ENCODE results near the gene FHIT.

The FHIT gene

DNA sequence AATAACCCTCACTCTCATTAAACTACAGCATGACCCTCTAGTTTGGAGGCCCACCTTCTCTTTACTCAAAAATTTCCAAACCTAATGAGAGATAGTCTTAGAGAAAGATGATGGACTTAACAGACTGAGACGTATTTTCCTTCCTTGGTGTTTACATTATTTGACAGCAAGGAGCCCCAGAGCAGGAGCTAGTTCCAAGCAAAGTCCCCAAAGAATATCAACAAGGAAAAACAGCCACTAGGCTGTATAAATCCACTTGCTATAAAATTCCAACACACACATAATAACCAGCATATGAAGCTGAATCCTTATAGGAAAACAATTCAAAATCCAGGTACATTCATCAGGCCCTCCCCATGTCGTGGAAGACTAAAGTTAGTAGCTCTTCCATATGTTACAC, 660.0 kb downstream of the FHIT start:
- TF ChIP-seq ZNF274 (IDR thresholded peaks at IDR 0.05; ENCODE audit: low read depth, low read length) (no peak), YY1 (IDR thresholded peaks at IDR 0.05; ENCODE audit: insufficient read depth, insufficient read length) (no peak), SUZ12 (IDR thresholded peaks at IDR 0.05; ENCODE audit: extremely low read depth, insufficient read depth, insufficient read length) (no peak)
- DNase-seq (ENCODE audit: low read depth, low spot score) = no peak
- no peaks in the 10 kb centered on the region for H3K9me3 ChIP-seq (ENCODE audit: insufficient read depth, low read length)
- H3K4me3 ChIP-seq (ENCODE audit: insufficient read length, low read depth) = no peak overlapping the region
- no peaks in the 10 kb centered on the region for H3K27me3 ChIP-seq (ENCODE audit: insufficient read depth, insufficient read length)
- H3K9ac ChIP-seq (ENCODE audit: insufficient read length, low read depth) = no peak overlapping the region
- no peaks in the 10 kb centered on the region for H3K36me3 ChIP-seq (ENCODE audit: insufficient read depth, insufficient read length, low read length)
- H3K4me1 ChIP-seq (ENCODE audit: insufficient read depth, insufficient read length) = no peaks in the 10 kb centered on the region

DNA sequence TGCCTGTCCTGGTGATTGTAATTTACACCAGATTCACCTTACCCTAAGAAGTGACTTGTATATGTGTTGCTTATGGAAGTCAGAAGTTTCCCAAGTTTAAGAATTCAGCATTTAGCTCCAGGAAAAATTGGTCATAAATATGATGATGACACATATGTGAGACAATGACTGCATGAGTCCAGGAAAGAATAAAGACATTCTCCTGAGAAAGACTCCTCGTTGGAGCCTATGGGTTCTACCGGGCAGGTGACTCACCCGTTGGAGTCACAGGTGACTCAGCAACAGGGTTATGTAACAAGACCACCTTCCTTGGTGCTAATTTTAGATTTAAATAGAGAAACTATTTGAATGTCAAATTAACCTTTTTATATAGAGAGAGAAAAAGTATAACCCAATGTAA, 662.4 kb downstream of the FHIT start:
- no peaks in the 10 kb centered on the region for H3K36me3 ChIP-seq (ENCODE audit: insufficient read depth, insufficient read length, low read length)
- DNase-seq (ENCODE audit: low read depth, low spot score) = no peak
- TF ChIP-seq ZNF274 (IDR thresholded peaks at IDR 0.05; ENCODE audit: low read depth, low read length) = no peak
- no peak for TF ChIP-seq YY1 (IDR thresholded peaks at IDR 0.05; ENCODE audit: insufficient read depth, insufficient read length)
- TF ChIP-seq SUZ12 (IDR thresholded peaks at IDR 0.05; ENCODE audit: extremely low read depth, insufficient read depth, insufficient read length) = no peak
- H3K9ac ChIP-seq (ENCODE audit: insufficient read length, low read depth) = no peak overlapping the region
- H3K27me3 ChIP-seq (ENCODE audit: insufficient read depth, insufficient read length) = no peaks in the 10 kb centered on the region
- H3K4me3 ChIP-seq (ENCODE audit: insufficient read length, low read depth) = no peak overlapping the region
- no peaks in the 10 kb centered on the region for H3K4me1 ChIP-seq (ENCODE audit: insufficient read depth, insufficient read length)
- H3K9me3 ChIP-seq (ENCODE audit: insufficient read depth, low read length) = no peaks in the 10 kb centered on the region

DNA sequence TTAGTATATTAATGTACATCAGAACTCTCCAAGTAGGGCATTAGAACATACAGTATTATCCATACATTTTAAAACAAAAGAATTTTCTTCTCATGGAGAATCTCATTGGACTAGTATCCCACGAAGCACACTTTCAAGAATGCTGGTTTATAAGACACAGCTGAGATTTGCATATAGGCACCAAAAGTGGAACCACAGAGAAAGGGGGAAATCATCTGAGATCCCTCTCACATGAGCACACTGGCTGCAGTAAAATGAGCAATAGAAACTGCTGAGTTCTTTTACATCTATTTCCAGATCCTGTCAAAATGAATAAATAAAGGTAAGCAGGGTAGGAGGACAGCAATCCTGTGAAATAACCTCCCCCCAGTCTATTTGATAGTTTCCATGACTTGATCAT, 665.3 kb downstream of the FHIT start:
- Histone ChIP-seq H3K4me3 (ENCODE audit: insufficient read length, low read depth) (no peak overlapping the region), H3K36me3 (ENCODE audit: insufficient read depth, insufficient read length, low read length) (no peaks in the 10 kb centered on the region), H3K9me3 (ENCODE audit: insufficient read depth, low read length) (no peaks in the 10 kb centered on the region), H3K9ac (ENCODE audit: insufficient read length, low read depth) (no peak overlapping the region), H3K27me3 (ENCODE audit: insufficient read depth, insufficient read length) (no peaks in the 10 kb centered on the region), H3K4me1 (ENCODE audit: insufficient read depth, insufficient read length) (no peaks in the 10 kb centered on the region)
- no peak for DNase-seq (ENCODE audit: low read depth, low spot score)
- no peak for TF ChIP-seq ZNF274 (IDR thresholded peaks at IDR 0.05; ENCODE audit: low read depth, low read length)
- TF ChIP-seq SUZ12 (IDR thresholded peaks at IDR 0.05; ENCODE audit: extremely low read depth, insufficient read depth, insufficient read length) = no peak
- no peak for TF ChIP-seq YY1 (IDR thresholded peaks at IDR 0.05; ENCODE audit: insufficient read depth, insufficient read length)

DNA sequence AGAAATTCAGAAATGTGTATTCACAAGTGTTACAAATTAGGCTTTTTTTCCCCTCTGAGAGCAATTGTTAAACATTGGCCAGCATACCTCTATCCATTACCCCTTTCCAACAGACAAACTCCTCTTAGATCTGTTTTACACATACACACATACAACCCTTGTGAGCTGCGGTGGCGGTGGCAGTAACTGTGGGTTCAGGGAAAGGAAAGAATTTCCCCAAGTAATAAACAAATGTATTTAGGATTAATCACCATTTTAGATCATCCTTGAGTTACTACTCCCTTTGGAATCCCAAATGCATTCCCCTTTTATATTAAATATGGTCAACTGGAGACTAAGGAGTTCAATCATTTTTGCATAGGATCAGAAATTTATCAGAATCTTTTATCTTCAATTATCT, 667.0 kb downstream of the FHIT start:
- no peak for TF ChIP-seq SUZ12 (IDR thresholded peaks at IDR 0.05; ENCODE audit: extremely low read depth, insufficient read depth, insufficient read length)
- TF ChIP-seq ZNF274 (IDR thresholded peaks at IDR 0.05; ENCODE audit: low read depth, low read length) = no peak
- no peak for TF ChIP-seq YY1 (IDR thresholded peaks at IDR 0.05; ENCODE audit: insufficient read depth, insufficient read length)
- no peaks in the 10 kb centered on the region for H3K27me3 ChIP-seq (ENCODE audit: insufficient read depth, insufficient read length)
- no peaks in the 10 kb centered on the region for H3K4me1 ChIP-seq (ENCODE audit: insufficient read depth, insufficient read length)
- no peak for DNase-seq (ENCODE audit: low read depth, low spot score)
- H3K9me3 ChIP-seq (ENCODE audit: insufficient read depth, low read length) = no peaks in the 10 kb centered on the region
- H3K9ac ChIP-seq (ENCODE audit: insufficient read length, low read depth) = no peak overlapping the region
- no peaks in the 10 kb centered on the region for H3K36me3 ChIP-seq (ENCODE audit: insufficient read depth, insufficient read length, low read length)
- no peak overlapping the region for H3K4me3 ChIP-seq (ENCODE audit: insufficient read length, low read depth)

DNA sequence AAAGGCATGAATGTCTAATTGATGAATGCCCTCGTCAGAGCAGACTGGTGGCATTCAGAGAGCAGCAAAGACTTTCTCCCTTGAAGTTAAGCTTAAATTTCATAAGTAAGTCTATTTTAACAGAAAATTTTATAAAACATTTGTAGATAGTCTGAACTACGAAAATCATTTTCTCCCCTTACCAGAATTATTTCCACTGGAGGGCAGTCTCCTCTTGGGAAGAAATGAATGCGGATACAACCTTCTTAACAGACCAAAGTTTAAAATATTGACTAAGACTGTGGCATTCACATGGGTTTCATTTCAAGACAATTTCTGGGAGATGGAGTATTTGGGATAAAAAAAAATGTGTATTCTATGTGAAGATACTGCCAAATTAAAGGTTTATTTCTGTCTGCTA, 669.0 kb downstream of the FHIT start:
- no peak for TF ChIP-seq SUZ12 (IDR thresholded peaks at IDR 0.05; ENCODE audit: extremely low read depth, insufficient read depth, insufficient read length)
- no peak for TF ChIP-seq ZNF274 (IDR thresholded peaks at IDR 0.05; ENCODE audit: low read depth, low read length)
- Histone ChIP-seq H3K4me1 (ENCODE audit: insufficient read depth, insufficient read length) (no peaks in the 10 kb centered on the region), H3K27me3 (ENCODE audit: insufficient read depth, insufficient read length) (no peaks in the 10 kb centered on the region), H3K4me3 (ENCODE audit: insufficient read length, low read depth) (no peak overlapping the region), H3K9me3 (ENCODE audit: insufficient read depth, low read length) (no peaks in the 10 kb centered on the region), H3K36me3 (ENCODE audit: insufficient read depth, insufficient read length, low read length) (no peaks in the 10 kb centered on the region), H3K9ac (ENCODE audit: insufficient read length, low read depth) (no peak overlapping the region)
- no peak for DNase-seq (ENCODE audit: low read depth, low spot score)

DNA sequence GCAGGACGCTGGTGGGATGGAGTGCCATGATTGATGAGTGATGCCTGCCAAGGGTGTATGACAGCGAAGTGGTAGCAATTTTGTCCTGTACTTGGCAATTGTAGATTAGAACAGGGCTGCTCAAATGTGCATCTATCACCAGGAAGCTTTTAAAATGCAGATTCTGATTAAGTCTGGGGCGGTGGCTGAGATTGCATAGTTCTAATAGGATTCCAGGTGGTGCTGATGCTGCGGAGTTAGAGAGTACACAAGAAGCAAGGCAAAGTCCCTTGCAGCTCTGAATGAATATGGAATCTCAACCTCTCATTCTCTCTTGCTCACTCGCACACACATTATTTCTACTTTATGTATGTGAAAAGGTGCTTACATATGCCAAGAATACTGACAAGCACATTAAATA, 670.4 kb downstream of the FHIT start:
- H3K4me3 ChIP-seq (ENCODE audit: insufficient read length, low read depth) = no peak overlapping the region
- no peak for TF ChIP-seq YY1 (IDR thresholded peaks at IDR 0.05; ENCODE audit: insufficient read depth, insufficient read length)
- no peak for TF ChIP-seq SUZ12 (IDR thresholded peaks at IDR 0.05; ENCODE audit: extremely low read depth, insufficient read depth, insufficient read length)
- TF ChIP-seq ZNF274 (IDR thresholded peaks at IDR 0.05; ENCODE audit: low read depth, low read length) = no peak
- no peak for DNase-seq (ENCODE audit: low read depth, low spot score)

DNA sequence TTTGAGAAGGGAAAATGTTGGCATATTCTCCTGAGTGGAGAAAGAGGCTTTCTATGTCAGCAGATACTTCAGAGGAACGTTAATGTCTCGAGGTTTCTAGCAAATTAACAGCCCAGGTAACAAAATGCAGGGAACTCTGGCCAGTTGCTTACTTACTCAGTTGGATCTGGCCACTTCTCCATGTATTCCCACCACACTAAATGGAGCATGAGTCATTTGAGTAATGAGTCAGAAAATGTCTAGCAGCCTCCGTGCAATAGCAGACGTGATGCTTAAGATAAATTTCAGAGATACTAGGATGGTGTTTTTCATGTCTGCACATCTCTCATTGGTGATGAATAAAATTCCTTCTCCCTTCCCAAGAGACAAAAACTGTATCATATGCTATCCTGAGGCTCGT, 671.5 kb downstream of the FHIT start:
- H3K4me1 ChIP-seq (ENCODE audit: insufficient read depth, insufficient read length) = no peaks in the 10 kb centered on the region
- DNase-seq (ENCODE audit: low read depth, low spot score) = no peak
- H3K36me3 ChIP-seq (ENCODE audit: insufficient read depth, insufficient read length, low read length) = no peaks in the 10 kb centered on the region
- no peak overlapping the region for H3K4me3 ChIP-seq (ENCODE audit: insufficient read length, low read depth)
- H3K9ac ChIP-seq (ENCODE audit: insufficient read length, low read depth) = no peak overlapping the region
- H3K27me3 ChIP-seq (ENCODE audit: insufficient read depth, insufficient read length) = no peaks in the 10 kb centered on the region
- H3K9me3 ChIP-seq (ENCODE audit: insufficient read depth, low read length) = no peaks in the 10 kb centered on the region
- TF ChIP-seq ZNF274 (IDR thresholded peaks at IDR 0.05; ENCODE audit: low read depth, low read length) = no peak
- no peak for TF ChIP-seq SUZ12 (IDR thresholded peaks at IDR 0.05; ENCODE audit: extremely low read depth, insufficient read depth, insufficient read length)
- TF ChIP-seq YY1 (IDR thresholded peaks at IDR 0.05; ENCODE audit: insufficient read depth, insufficient read length) = no peak

More for the DNA sequence above, 670.4 kb downstream of the FHIT start:
- no peak overlapping the region for H3K9ac ChIP-seq (ENCODE audit: insufficient read length, low read depth)
- no peaks in the 10 kb centered on the region for H3K9me3 ChIP-seq (ENCODE audit: insufficient read depth, low read length)
- no peaks in the 10 kb centered on the region for H3K36me3 ChIP-seq (ENCODE audit: insufficient read depth, insufficient read length, low read length)
- no peaks in the 10 kb centered on the region for H3K4me1 ChIP-seq (ENCODE audit: insufficient read depth, insufficient read length)
- no peaks in the 10 kb centered on the region for H3K27me3 ChIP-seq (ENCODE audit: insufficient read depth, insufficient read length)

DNA sequence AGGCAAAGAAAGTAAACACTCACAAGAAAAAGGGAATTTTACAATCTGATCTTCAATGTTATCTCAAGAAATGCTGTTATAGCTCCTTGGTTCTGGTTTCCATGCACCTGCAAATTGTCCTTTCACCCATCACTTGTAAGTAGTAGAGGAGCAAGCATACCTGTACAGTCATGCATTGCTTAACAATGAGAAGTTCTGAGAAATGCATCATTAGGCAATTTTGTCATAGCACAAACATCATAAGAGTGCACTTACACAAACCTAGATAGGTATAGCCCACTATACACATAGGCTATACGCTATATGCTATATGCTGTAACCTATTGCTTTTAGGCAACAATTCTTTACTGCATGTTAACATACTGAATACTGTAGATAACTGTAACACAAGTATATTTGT, 672.3 kb downstream of the FHIT start:
- DNase-seq (ENCODE audit: low read depth, low spot score) = no peak
- Histone ChIP-seq H3K4me1 (ENCODE audit: insufficient read depth, insufficient read length) (no peaks in the 10 kb centered on the region), H3K9me3 (ENCODE audit: insufficient read depth, low read length) (no peaks in the 10 kb centered on the region), H3K36me3 (ENCODE audit: insufficient read depth, insufficient read length, low read length) (no peaks in the 10 kb centered on the region), H3K9ac (ENCODE audit: insufficient read length, low read depth) (no peak overlapping the region), H3K4me3 (ENCODE audit: insufficient read length, low read depth) (no peak overlapping the region), H3K27me3 (ENCODE audit: insufficient read depth, insufficient read length) (no peaks in the 10 kb centered on the region)
- TF ChIP-seq ZNF274 (IDR thresholded peaks at IDR 0.05; ENCODE audit: low read depth, low read length) = no peak
- no peak for TF ChIP-seq SUZ12 (IDR thresholded peaks at IDR 0.05; ENCODE audit: extremely low read depth, insufficient read depth, insufficient read length)
- TF ChIP-seq YY1 (IDR thresholded peaks at IDR 0.05; ENCODE audit: insufficient read depth, insufficient read length) = no peak
